ENCODE measurements around the gene GHR.
"Not testable (repeated sequence)": the region's sequence is repeated elsewhere in the genome, so short reads cannot be mapped to it uniquely, and the experiment has no call there.

GRCh38 chr5:42575914-42576313, 152.7 kb downstream of the GHR start:
- TF ChIP-seq POLR2AphosphoS5 (IDR thresholded peaks at IDR 0.05; ENCODE audit: borderline replicate concordance, low read depth, low read length); EZH2 (IDR thresholded peaks at IDR 0.05); FOXP2 (optimal IDR thresholded peaks at IDR 0.05; ENCODE audit: control extremely low read depth, extremely low read length, insufficient read depth): not testable (repeated sequence)

Measured in SK-N-MC (cell line).